OCI-LY7 (cell line): ENCODE results near the gene FMR1. TPM values are rescaled to one million over a fixed set of nuclear protein-coding genes. Genes with fewer than 3 reads are reported as not detected.

Source experiments
- BruUV-seq: library from RNA; stranded (reverse); fragments of 400-500 nt; replicated peaks from 2 replicates; lab custom pipeline; 2021; lab: Mats Ljungman, UMichigan
- CTCF ChIA-PET: fragments of 300-600 bp; sonication (Branson Sonifier 250); formaldehyde crosslinking; loops from one replicate; lab custom pipeline; 2022; ENCODE audit warnings: antibody characterized with exemption; ENCODE audit not compliant: unreplicated experiment; lab: Charles Lee
- POLR2A ChIA-PET: fragments of 300-600 bp; sonication (Branson Sonifier 250); formaldehyde crosslinking; loops from one replicate; lab custom pipeline; 2022; ENCODE audit warnings: antibody characterized with exemption; lab: Charles Lee
- DNase-seq: peaks from one replicate; pipeline ENCODE4 v3.0.0-alpha.2; 2015; ENCODE audit warnings: low spot score
- H2AFZ ChIP-seq: fragments of 200-600 bp; sonication (generic), shearing (Covaris generic); 2 replicates; pipeline ENCODE4 v1.6.1; 2014; ENCODE audit warnings: mild to moderate bottlenecking, antibody characterized with exemption, low read length, moderate library complexity
- H3K27ac ChIP-seq: fragments of 200-600 bp; sonication (generic); 2 replicates; pipeline ENCODE4 v1.5.1; 2014; ENCODE audit warnings: mixed run types, low read depth, mild to moderate bottlenecking, moderate library complexity, low read length, inconsistent platforms; ENCODE audit not compliant: poor library complexity, severe bottlenecking
- H3K36me3 ChIP-seq: fragments of 200-600 bp; sonication (generic); 2 replicates; pipeline ENCODE4 v1.6.1; 2014; ENCODE audit warnings: mild to moderate bottlenecking, antibody characterized with exemption, low read length, moderate library complexity, mixed read lengths; ENCODE audit not compliant: insufficient read depth
- H3K4me1 ChIP-seq: fragments of 200-600 bp; sonication (generic); 2 replicates; pipeline ENCODE4 v1.5.1; 2014; ENCODE audit warnings: mild to moderate bottlenecking, low read length; ENCODE audit not compliant: insufficient read depth, poor library complexity, severe bottlenecking
- H3K4me2 ChIP-seq: fragments of 200-600 bp; sonication (generic); 2 replicates; pipeline ENCODE4 v1.6.1; 2014; ENCODE audit warnings: mild to moderate bottlenecking, low read length
- H3K4me3 ChIP-seq: fragments of 200-600 bp; sonication (generic); 2 replicates; pipeline ENCODE4 v1.5.1; 2014; ENCODE audit warnings: mild to moderate bottlenecking, low read depth, low read length; ENCODE audit not compliant: poor library complexity, severe bottlenecking
- H3K79me2 ChIP-seq: fragments of 200-600 bp; sonication (generic); 2 replicates; pipeline ENCODE4 v1.6.1; 2016; ENCODE audit warnings: low read depth, mild to moderate bottlenecking, low read length, moderate library complexity, mixed read lengths; ENCODE audit not compliant: insufficient read depth
- H3K9me2 ChIP-seq: fragments of 200-600 bp; sonication (generic); 2 replicates; pipeline ENCODE4 v1.6.1; 2016; ENCODE audit warnings: mild to moderate bottlenecking, low read length, mixed read lengths; ENCODE audit not compliant: insufficient read depth
- H3K9me3 ChIP-seq: fragments of 200-600 bp; sonication (generic); 2 replicates; pipeline ENCODE4 v1.6.1; 2014; ENCODE audit warnings: mild to moderate bottlenecking, mixed run types, low read length, mixed read lengths
- H4K20me1 ChIP-seq: fragments of 200-600 bp; sonication (generic); 2 replicates; pipeline ENCODE4 v1.6.1; 2014; ENCODE audit warnings: mild to moderate bottlenecking, antibody characterized with exemption, low read length, moderate library complexity, mixed read lengths; ENCODE audit not compliant: insufficient read depth
- CTCF ChIP-seq: fragments of 200-600 bp; sonication (generic); conservative IDR thresholded peaks from 2 replicates; pipeline ENCODE4 v1.5.1; 2014; ENCODE audit warnings: mild to moderate bottlenecking, antibody characterized with exemption, low read length, moderate library complexity, mixed read lengths
- EZH2phosphoT487 ChIP-seq: fragments of 200-600 bp; sonication (generic); IDR thresholded peaks from 2 replicates; pipeline ENCODE4 v1.6.1; 2018; ENCODE audit warnings: low read depth, borderline replicate concordance, mild to moderate bottlenecking, mixed run types, antibody characterized with exemption, low read length, moderate library complexity, mixed read lengths
- intact Hi-C: fragments of 100-400 bp; cut with micrococcal nuclease; formaldehyde crosslinking; loops from one replicate; pipeline ENCODE4 v1.10.0; 2022; ENCODE audit not compliant: unreplicated experiment
- total RNA-seq, 2 experiments: library from RNA; depleted of rRNA in 1 of 2; stranded (reverse); fragments of >200 nt in 1 of 2; shearing (Covaris generic) in 1 of 2; gene quantifications; 2 replicates each; pipeline ENCODE4 v1.2.3, GENCODE V29; 2014 to 2022

Gene FMR1
- total RNA-seq, 2 experiments from 2014 or later, result 19.6 to 46.7 TPM

DNA sequence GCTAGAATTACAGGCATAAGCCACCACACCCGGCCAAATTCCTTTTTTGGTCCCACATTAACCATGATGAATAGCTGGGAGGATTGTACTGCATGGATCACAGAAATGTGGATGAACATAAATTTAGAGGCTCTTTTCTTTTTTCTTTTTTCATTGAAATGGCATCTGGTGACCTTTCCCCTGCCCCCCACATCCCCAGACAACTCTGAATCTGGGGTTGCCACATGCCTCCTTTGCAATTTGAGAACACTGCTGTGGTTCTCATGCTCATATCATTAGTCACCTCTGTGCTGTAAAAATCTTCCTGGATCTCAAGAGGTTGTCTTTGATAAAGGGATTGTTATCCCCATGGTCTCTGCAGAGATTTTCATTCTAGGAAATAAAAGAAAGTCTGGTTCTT, 46.6 kb downstream of the FMR1 start:
- POLR2A ChIA-PET, result no interaction called here
- BruUV-seq, result no TSS peak
- H2AFZ ChIP-seq, result no peak overlapping the region
- intact Hi-C loops, result no loop called here
- CTCF ChIA-PET, result no interaction called here
- no peak overlapping the region for H3K27ac ChIP-seq
- H3K36me3 ChIP-seq, result no peaks in the 10 kb centered on the region
- no peak overlapping the region for H3K4me2 ChIP-seq
- no peak for TF ChIP-seq CTCF
- TF ChIP-seq EZH2phosphoT487, result no peak
- no peaks in the 10 kb centered on the region for H3K9me2 ChIP-seq
- H3K79me2 ChIP-seq, result no peaks in the 10 kb centered on the region
- H4K20me1 ChIP-seq, result no peaks in the 10 kb centered on the region
- H3K9me3 ChIP-seq, result no peaks in the 10 kb centered on the region
- H3K4me1 ChIP-seq, result no peaks in the 10 kb centered on the region
- H3K4me3 ChIP-seq, result no peak overlapping the region
- DNase-seq, result no peak

DNA sequence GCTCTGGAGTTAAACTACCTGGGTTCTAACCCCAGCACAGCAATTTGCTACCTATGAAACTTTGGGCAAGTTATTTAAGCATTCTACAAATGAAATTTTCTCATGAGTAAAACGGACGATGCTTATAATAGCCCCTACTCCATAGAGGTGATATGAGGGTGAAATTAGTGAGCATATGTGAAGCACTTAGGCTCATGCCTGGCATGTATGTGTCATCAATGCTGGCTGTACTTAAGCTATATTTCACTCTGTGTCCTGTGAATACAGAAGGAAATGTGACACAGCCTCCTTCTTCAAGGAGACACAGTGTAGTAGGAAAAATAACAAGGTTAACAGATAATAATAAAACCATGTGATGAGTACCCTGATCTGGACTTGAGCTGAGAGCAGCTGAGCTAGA, 49.0 kb downstream of the FMR1 start:
- intact Hi-C loops, result no loop called here
- H3K27ac ChIP-seq, result no peak overlapping the region
- ChIA-PET CTCF (no interaction called here), POLR2A (no interaction called here)
- no peaks in the 10 kb centered on the region for H3K79me2 ChIP-seq
- no peak overlapping the region for H3K4me2 ChIP-seq
- no peaks in the 10 kb centered on the region for H3K9me2 ChIP-seq
- no peaks in the 10 kb centered on the region for H4K20me1 ChIP-seq
- TF ChIP-seq CTCF (no peak), EZH2phosphoT487 (no peak)
- no peak overlapping the region for H3K4me3 ChIP-seq
- H3K4me1 ChIP-seq, result no peaks in the 10 kb centered on the region
- H3K9me3 ChIP-seq, result no peaks in the 10 kb centered on the region
- no TSS peak for BruUV-seq
- H3K36me3 ChIP-seq, result no peaks in the 10 kb centered on the region
- no peak for DNase-seq
- no peak overlapping the region for H2AFZ ChIP-seq

DNA sequence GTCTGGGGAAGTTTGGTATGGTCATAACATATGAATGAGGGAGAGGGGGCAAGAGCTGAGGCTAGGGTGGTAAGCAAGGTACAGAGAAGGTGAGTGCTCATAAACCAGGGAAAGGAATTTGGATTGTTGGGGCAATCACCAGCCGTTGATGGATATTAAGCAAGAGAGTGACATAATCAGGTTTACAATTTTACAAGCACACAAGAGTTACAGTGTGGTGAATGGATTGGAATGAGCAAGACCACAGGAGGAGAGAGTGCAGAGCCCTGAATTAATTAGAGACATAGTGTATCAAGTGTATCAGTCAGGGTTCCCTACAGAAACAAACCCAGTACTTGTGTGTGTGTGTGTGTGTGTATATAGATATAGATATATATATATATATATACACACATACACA, 50.8 kb downstream of the FMR1 start:
- Histone ChIP-seq H3K4me3 (no peak overlapping the region), H4K20me1 (no peaks in the 10 kb centered on the region), H2AFZ (no peak overlapping the region), H3K9me2 (no peaks in the 10 kb centered on the region), H3K4me2 (no peak overlapping the region), H3K4me1 (no peaks in the 10 kb centered on the region), H3K9me3 (no peaks in the 10 kb centered on the region), H3K36me3 (no peaks in the 10 kb centered on the region), H3K27ac (no peak overlapping the region), H3K79me2 (no peaks in the 10 kb centered on the region)
- ChIA-PET POLR2A (no interaction called here), CTCF (no interaction called here)
- intact Hi-C loops, result no loop called here
- TF ChIP-seq EZH2phosphoT487 (no peak), CTCF (no peak)
- BruUV-seq, result no TSS peak
- DNase-seq, result no peak
